SIG-M5 (cell line): ENCODE data around the gene DGLUCY.
A peak's percentile ranks its signal among the peaks of the same experiment; 100 is the strongest.
"Not testable (repeated sequence)": the region's sequence is repeated elsewhere in the genome, so short reads cannot be mapped to it uniquely, and the experiment has no call there.

Source experiments
- DNase-seq: peaks from one replicate; lab custom pipeline; 2025; lab: John Stamatoyannopoulos, UW

DGLUCY gene

GRCh38 chr14:91233936-91234790, 120.3 kb downstream of the DGLUCY start:
- no peak for DNase-seq

- DNase-seq: no peak
These were observed 120.9 kb downstream of the DGLUCY start for GRCh38 chr14:91234791-91235114.

- DNase-seq: no peak
These were observed 122.0 kb downstream of the DGLUCY start for GRCh38 chr14:91235841-91236240.

GRCh38 chr14:91237219-91237618, 123.3 kb downstream of the DGLUCY start:
- DNase-seq: no peak

- no peak for DNase-seq
These were observed 124.2 kb downstream of the DGLUCY start for GRCh38 chr14:91238085-91238484.

GRCh38 chr14:91238661-91239060, 124.8 kb downstream of the DGLUCY start:
- DNase-seq: no peak

GRCh38 chr14:91241863-91242262, 128.0 kb downstream of the DGLUCY start:
- DNase-seq: peak; percentile 91

GRCh38 chr14:91242635-91243034, 128.8 kb downstream of the DGLUCY start:
- DNase-seq: no peak

- DNase-seq: no peak
These were observed 129.2 kb downstream of the DGLUCY start for GRCh38 chr14:91243074-91243471.

- DNase-seq: no peak
These were observed 130.6 kb downstream of the DGLUCY start, which contains the start of gene GPR68 for GRCh38 chr14:91244501-91244901. GPR68 (minus strand) TSS chr14:91244704; CDS start chr14:91235050, 9,654 bp downstream.

GRCh38 chr14:91245029-91245428, 131.2 kb downstream of the DGLUCY start:
- no peak for DNase-seq

GRCh38 chr14:91245616-91246015, 131.7 kb downstream of the DGLUCY start:
- DNase-seq: not testable (repeated sequence)

GRCh38 chr14:91246051-91246852, 132.4 kb downstream of the DGLUCY start:
- DNase-seq: no peak

GRCh38 chr14:91249841-91250616, 136.2 kb downstream of the DGLUCY start:
- DNase-seq: no peak

GRCh38 chr14:91250912-91251311, 137.0 kb downstream of the DGLUCY start:
- DNase-seq: no peak

GRCh38 chr14:91252871-91253794, 139.3 kb downstream of the DGLUCY start:
- no peak for DNase-seq

GRCh38 chr14:91253795-91254323, 140.0 kb downstream of the DGLUCY start:
- DNase-seq: no peak

- no peak for DNase-seq
These were observed 140.6 kb downstream of the DGLUCY start for GRCh38 chr14:91254461-91254860.

GRCh38 chr14:91255026-91255695, 141.3 kb downstream of the DGLUCY start:
- DNase-seq: no peak

- no peak for DNase-seq
These were observed 142.8 kb downstream of the DGLUCY start for GRCh38 chr14:91256661-91257060.
